GM12878 (cell line): ENCODE measurements around the gene GET3. TPM values are rescaled to one million over a fixed set of nuclear protein-coding genes. Genes with fewer than 3 reads are reported as not detected.

Experiments
- ATAC-seq: fragments of 200-7000 bp; cut with Tn5 transposase; 3 replicates; pipeline ENCODE4 v1.9.1; 2020; ENCODE audit warnings: mild to moderate bottlenecking, moderate library complexity
- BruUV-seq: library from RNA; stranded (reverse); fragments of 400-500 nt; replicated peaks from 2 replicates; lab custom pipeline; 2021; lab: Mats Ljungman, UMichigan
- CTCF ChIA-PET: fragments of 300-600 bp; sonication (Branson Sonifier 250); formaldehyde crosslinking; extraction: SDS; loops from one replicate; lab custom pipeline; 2021; ENCODE audit warnings: inconsistent platforms; lab: Yijun Ruan, JAX
- POLR2A ChIA-PET: fragments of 350-600 bp; formaldehyde crosslinking; extraction: SDS; loops from one replicate; lab custom pipeline; 2021; ENCODE audit warnings: inconsistent platforms; lab: Charles Lee
- RAD21 ChIA-PET: fragments of 300-600 bp; sonication (Branson Sonifier 250); formaldehyde crosslinking; loops from one replicate; lab custom pipeline; 2023; ENCODE audit warnings: antibody characterized with exemption; ENCODE audit not compliant: unreplicated experiment; lab: Charles Lee
- SMC1A ChIA-PET: fragments of 300-600 bp; sonication (Branson Sonifier 250); formaldehyde crosslinking; loops from one replicate; lab custom pipeline; 2023; ENCODE audit not compliant: unreplicated experiment, uncharacterized antibody; lab: Charles Lee
- DNase-seq: peaks from one replicate; pipeline ENCODE4 v3.0.0-alpha.2; 2011; ENCODE audit warnings: low read depth, low spot score
- FAIRE-seq: peaks from 3 replicates; lab custom pipeline; 2011; peaks lifted over from hg19 to GRCh38; lab: Jason Lieb, UNC
- H2AFZ ChIP-seq: 2 replicates; pipeline ENCODE4 v1.6.0; 2011; ENCODE audit warnings: low read depth, low read length, control low read depth; ENCODE audit not compliant: control insufficient read depth
- H3K27ac ChIP-seq: 2 replicates; pipeline ENCODE4 v1.5.1; 2011; ENCODE audit warnings: control low read depth; ENCODE audit not compliant: control insufficient read depth, insufficient read depth
- H3K27me3 ChIP-seq, 2 experiments: replicated peaks in 1 of 2; 2 replicates each; pipeline versions ENCODE4 v1.6.0 to v1.6.1; 2011; ENCODE audit warnings: low read length in 1 of 2; ENCODE audit not compliant: control insufficient read depth in 2 of 2, insufficient read depth in 2 of 2
- H3K36me3 ChIP-seq, 2 experiments: 2 replicates each; pipeline ENCODE4 v1.5.1; 2011; ENCODE audit warnings: low read length in 1 of 2; ENCODE audit not compliant: control insufficient read depth in 2 of 2, insufficient read depth in 2 of 2
- H3K4me1 ChIP-seq: 2 replicates; pipeline ENCODE4 v1.6.1; 2011; ENCODE audit warnings: mild to moderate bottlenecking, low read length, moderate library complexity, mixed read lengths; ENCODE audit not compliant: control insufficient read depth, insufficient read depth
- H3K4me2 ChIP-seq: 2 replicates; pipeline ENCODE4 v1.6.0; 2011; ENCODE audit warnings: control low read depth; ENCODE audit not compliant: control insufficient read depth, insufficient read depth
- H3K4me3 ChIP-seq: fragments of 200-600 bp; sonication (generic); 2 replicates; pipeline ENCODE4 v1.5.1; 2016
- H3K79me2 ChIP-seq: 2 replicates; pipeline ENCODE4 v1.6.0; 2011; ENCODE audit warnings: low read length; ENCODE audit not compliant: control insufficient read depth, insufficient read depth
- H3K9ac ChIP-seq: 2 replicates; pipeline ENCODE4 v1.8.0; 2011; ENCODE audit warnings: low read length, control low read depth, mixed read lengths; ENCODE audit not compliant: control insufficient read depth, insufficient read depth
- H3K9me3 ChIP-seq: replicated peaks from 3 replicates; pipeline ENCODE4 v1.5.1; 2011; ENCODE audit warnings: mild to moderate bottlenecking, low read length; ENCODE audit not compliant: control insufficient read depth, insufficient read depth
- H4K20me1 ChIP-seq: 2 replicates; pipeline ENCODE4 v1.6.0; 2011; ENCODE audit not compliant: control insufficient read depth, insufficient read depth
- CBX3 ChIP-seq: fragments of 200-600 bp; sonication (generic); IDR thresholded peaks from 2 replicates; pipeline ENCODE4 v1.6.1; 2016; ENCODE audit warnings: low read depth, borderline replicate concordance
- CBX5 ChIP-seq: sonication (generic); IDR thresholded peaks from 2 replicates; pipeline ENCODE4 v1.6.1; 2016; ENCODE audit warnings: low read depth, moderate library complexity, mild to moderate bottlenecking, inconsistent platforms
- EED ChIP-seq: sonication (generic); IDR thresholded peaks from 2 replicates; pipeline ENCODE4 v1.6.1; 2016; ENCODE audit warnings: antibody characterized with exemption, low read depth
- MTA3 ChIP-seq: IDR thresholded peaks from 2 replicates; pipeline ENCODE4 v1.6.1; 2012; ENCODE audit warnings: low read length, inconsistent platforms, borderline replicate concordance
- NFYB ChIP-seq: IDR thresholded peaks from 2 replicates; pipeline ENCODE4 v1.6.1; 2011; ENCODE audit warnings: low read depth, mild to moderate bottlenecking, low read length, improper control_type of control experiment, moderate library complexity; ENCODE audit not compliant: insufficient read depth
- NR2F1 ChIP-seq: fragments of 450-650 bp; conservative IDR thresholded peaks from 2 replicates; pipeline ENCODE4 v1.6.1; 2017; ENCODE audit warnings: mild to moderate bottlenecking
- PBX3 ChIP-seq: IDR thresholded peaks from 2 replicates; pipeline ENCODE4 v1.6.1; 2011; ENCODE audit warnings: mild to moderate bottlenecking, low read depth, low read length, moderate library complexity; ENCODE audit not compliant: insufficient replicate concordance
- POLR2A ChIP-seq: IDR thresholded peaks from 2 replicates; pipeline ENCODE4 v1.6.1; 2011; ENCODE audit warnings: low read depth, mild to moderate bottlenecking, low read length
- POLR2AphosphoS5 ChIP-seq: IDR thresholded peaks from 2 replicates; pipeline ENCODE4 v1.6.1; 2011; ENCODE audit warnings: mild to moderate bottlenecking, low read length, inconsistent platforms
- RAD51 ChIP-seq: fragments of 450-650 bp; IDR thresholded peaks from 2 replicates; pipeline ENCODE4 v1.6.1; 2016; ENCODE audit warnings: moderate library complexity, mild to moderate bottlenecking, inconsistent platforms
- RBBP5 ChIP-seq: fragments of 200-600 bp; sonication (generic); conservative IDR thresholded peaks from 2 replicates; pipeline ENCODE4 v1.6.1; 2016
- REST ChIP-seq: IDR thresholded peaks from 2 replicates; pipeline ENCODE4 v1.6.1; 2012; ENCODE audit warnings: mild to moderate bottlenecking, low read depth, low read length
- SMC3 ChIP-seq: IDR thresholded peaks from 2 replicates; pipeline ENCODE4 v1.6.1; 2011; ENCODE audit warnings: low read length, improper control_type of control experiment, borderline replicate concordance
- TBL1XR1 ChIP-seq: IDR thresholded peaks from 2 replicates; pipeline ENCODE4 v1.6.1; 2012; ENCODE audit warnings: low read depth, low read length, improper control_type of control experiment
- ZNF217 ChIP-seq: fragments of 450-650 bp; IDR thresholded peaks from 2 replicates; pipeline ENCODE4 v1.6.1; 2017; ENCODE audit warnings: antibody characterized with exemption, mild to moderate bottlenecking
- ZNF24 ChIP-seq: fragments of 450-650 bp; IDR thresholded peaks from 2 replicates; pipeline ENCODE4 v1.6.1; 2017; ENCODE audit warnings: antibody characterized with exemption, mild to moderate bottlenecking
- ZNF622 ChIP-seq: fragments of 450-650 bp; IDR thresholded peaks from 2 replicates; pipeline ENCODE4 v1.6.1; 2017; ENCODE audit warnings: mild to moderate bottlenecking, inconsistent platforms
- WGBS: methylation state at CpG from one replicate; pipeline ENCODE4 v1.1.6; 2016; ENCODE audit warnings: low lambda C conversion rate; ENCODE audit not compliant: insufficient replicate concordance, insufficient coverage; ENCODE audit errors: missing lambda C conversion rate; 5-methylcytosine and 5-hydroxymethylcytosine counted together
- in situ Hi-C: fragments of 300-500 bp; cut with MboI; formaldehyde crosslinking; loops from 9 replicates; pipeline ENCODE4 v1.14.3; 2018; ENCODE audit warnings: mixed read lengths
- intact Hi-C: fragments of 100-400 bp; cut with micrococcal nuclease; formaldehyde crosslinking; loops from one replicate; pipeline ENCODE4 v1.14.2; 2022; ENCODE audit not compliant: unreplicated experiment
- polyA plus RNA-seq, 11 experiments: library from polyadenylated mRNA; depleted of rRNA in 4 of 11; unstranded in 6 of 11; stranded (reverse) in 5 of 11; fragments of >200 nt; fragmentation: Nextera tagmentation in 4 of 11; fragmentation: Illumina TruSeq in 1 of 11; extraction: Ambion mirVana in 4 of 11; extraction: Trizol in 1 of 11; gene quantifications; 1 replicate in 1 of 11; 2 replicates in 10 of 11; pipeline versions ENCODE4 v1.2.1 to v1.2.3, GENCODE V29; 2011 to 2016; ENCODE audit warnings: inconsistent platforms in 2 of 11, missing spikeins in 2 of 11, low read depth in 1 of 11
- total RNA-seq, 4 experiments: library from RNA; depleted of rRNA in 3 of 4; stranded (reverse); fragments of >200 nt in 3 of 4; fragmentation: Illumina TruSeq in 1 of 4; extraction: Trizol in 1 of 4; gene quantifications; 2 replicates each; pipeline versions ENCODE4 v1.2.1 to v1.2.3, GENCODE V29; 2013 to 2021

Gene GET3
- total and polyA plus RNA-seq, 10 of the 15 experiments (the other 5 are each of a cell fraction or from before 2014, with no cell fraction given) = 14.5 to 144 (median 97.2) TPM

GRCh38 chr19:12695096-12695495 lies 42.2 kb upstream of the GET3 start:
- Histone ChIP-seq H3K36me3 (peaks cover 0 to 4% of the 10 kb centered on the region in 2 experiments; a peak in 3 of 4 replicates), H3K27me3 (no peaks in the 10 kb centered on the region), H3K4me2 (no peak overlapping the region), H2AFZ (no peak overlapping the region), H3K79me2 (no peaks in the 10 kb centered on the region), H3K4me1 (peaks cover 9% of the 10 kb centered on the region), H3K9me3 (no peaks in the 10 kb centered on the region), H4K20me1 (no peaks in the 10 kb centered on the region), H3K9ac (no peak overlapping the region), H3K4me3 (no peak overlapping the region), H3K27ac (no peak overlapping the region)
- ChIA-PET SMC1A (interaction anchor here (0.7 kb wide), 1 partner anchor 9 kb away, joined by 3 read pairs; no protein-coding TSS in a partner anchor), RAD21 (no interaction called here), POLR2A (interaction anchor here (1.1 kb wide), 1 partner anchor 13 kb away, joined by 4 read pairs; no protein-coding TSS in a partner anchor), CTCF (interaction anchor here (1.2 to 1.5 kb wide), 2 partner anchors 17 to 71 kb away, joined by 3 to 7 read pairs; no protein-coding TSS in a partner anchor)
- TF ChIP-seq ZNF24 = no peak
- TF ChIP-seq EED = no peak
- no peak for TF ChIP-seq CBX3
- no peak for TF ChIP-seq RAD51
- TF ChIP-seq POLR2A = no peak
- no peak for TF ChIP-seq RBBP5
- TF ChIP-seq NFYB = no peak
- TF ChIP-seq TBL1XR1 = no peak
- no peak for TF ChIP-seq PBX3
- no peak for TF ChIP-seq ZNF217
- no peak for TF ChIP-seq SMC3
- no peak for TF ChIP-seq REST
- no peak for TF ChIP-seq ZNF622
- TF ChIP-seq NR2F1 = no peak
- no peak for TF ChIP-seq CBX5
- no peak for TF ChIP-seq MTA3
- no peak for TF ChIP-seq POLR2AphosphoS5
- ATAC-seq (no peak), FAIRE-seq (no peak), DNase-seq (no peak)
- in situ Hi-C loops = no loop called here
- intact Hi-C loops = no loop called here
- no TSS peak for BruUV-seq
- WGBS = 24% methylated on average over 2 of the region's 2 CpGs
